ENCODE measurements around the gene SLC2A11. TPM values are rescaled to one million over a fixed set of nuclear protein-coding genes. Genes with fewer than 3 reads are reported as not detected.

SLC2A11 gene
- total RNA-seq, 1 donor from 2014 or later = not detected

DNA sequence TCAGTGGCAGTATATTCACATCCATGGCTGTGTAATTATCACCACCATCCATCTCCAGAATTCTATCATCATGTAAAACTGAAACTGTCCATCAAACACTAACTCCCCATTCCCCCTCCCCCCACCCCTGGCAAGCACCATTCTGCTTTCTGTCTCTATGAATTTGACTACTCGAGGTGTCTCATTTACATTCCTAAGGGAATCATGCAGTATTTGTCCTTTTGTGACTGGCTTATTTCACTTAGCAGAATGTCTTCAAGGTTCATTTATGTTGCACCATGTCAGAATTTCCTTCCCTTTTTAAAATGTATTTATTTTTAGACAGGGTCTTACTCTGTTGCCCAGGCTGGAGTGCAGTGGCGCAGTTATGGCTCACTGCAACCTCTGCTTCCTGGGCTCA, 39.1 kb upstream of the SLC2A11 start:
- intact Hi-C loops (cut with DNase I) = no loop called here
- DNase-seq (ENCODE audit: low spot score in 2 of 2) = no peak

DNA sequence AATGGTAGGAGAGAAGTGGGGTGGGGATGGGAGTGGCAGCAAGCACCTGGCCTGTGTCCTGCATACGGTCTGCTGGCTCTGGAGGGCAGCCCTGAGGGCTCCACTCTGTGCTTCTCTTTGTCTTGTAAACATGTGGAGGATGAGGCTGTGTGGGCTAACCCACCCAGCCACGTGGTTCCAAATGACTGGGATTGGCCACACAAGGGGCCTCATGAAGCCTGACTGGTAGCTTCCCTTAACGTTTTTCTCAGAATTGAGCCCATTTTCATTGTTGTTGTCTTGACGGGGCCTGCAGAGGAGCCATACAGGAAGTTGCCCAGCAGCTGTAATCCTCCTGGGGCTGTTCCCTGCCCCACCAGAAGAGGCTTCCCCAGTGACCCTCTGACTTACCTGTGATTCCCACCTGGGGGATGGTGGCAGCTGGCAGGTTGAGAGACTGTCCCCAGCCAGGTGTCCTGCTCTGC, 36.9 kb upstream of the SLC2A11 start:
- TF ChIP-seq, protein P1, sequence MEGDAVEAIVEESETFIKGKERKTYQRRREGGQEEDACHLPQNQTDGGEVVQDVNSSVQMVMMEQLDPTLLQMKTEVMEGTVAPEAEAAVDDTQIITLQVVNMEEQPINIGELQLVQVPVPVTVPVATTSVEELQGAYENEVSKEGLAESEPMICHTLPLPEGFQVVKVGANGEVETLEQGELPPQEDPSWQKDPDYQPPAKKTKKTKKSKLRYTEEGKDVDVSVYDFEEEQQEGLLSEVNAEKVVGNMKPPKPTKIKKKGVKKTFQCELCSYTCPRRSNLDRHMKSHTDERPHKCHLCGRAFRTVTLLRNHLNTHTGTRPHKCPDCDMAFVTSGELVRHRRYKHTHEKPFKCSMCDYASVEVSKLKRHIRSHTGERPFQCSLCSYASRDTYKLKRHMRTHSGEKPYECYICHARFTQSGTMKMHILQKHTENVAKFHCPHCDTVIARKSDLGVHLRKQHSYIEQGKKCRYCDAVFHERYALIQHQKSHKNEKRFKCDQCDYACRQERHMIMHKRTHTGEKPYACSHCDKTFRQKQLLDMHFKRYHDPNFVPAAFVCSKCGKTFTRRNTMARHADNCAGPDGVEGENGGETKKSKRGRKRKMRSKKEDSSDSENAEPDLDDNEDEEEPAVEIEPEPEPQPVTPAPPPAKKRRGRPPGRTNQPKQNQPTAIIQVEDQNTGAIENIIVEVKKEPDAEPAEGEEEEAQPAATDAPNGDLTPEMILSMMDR (IDR thresholded peaks at IDR 0.05) = no peak
- Histone ChIP-seq H3K27me3 (no peaks in the 10 kb centered on the region), H3K9me3 (no peaks in the 10 kb centered on the region), H3K4me3 (no peak overlapping the region), H3K27ac (no peak overlapping the region), H3K4me1 (no peaks in the 10 kb centered on the region), H3K36me3 (peaks cover 76 to 88% of the 10 kb centered on the region in 2 donors)
- no peak for DNase-seq (ENCODE audit: low spot score in 2 of 2)
- intact Hi-C loops (cut with DNase I) = no loop called here

More for the DNA sequence above, 39.1 kb upstream of the SLC2A11 start:
- H3K27ac ChIP-seq = no peak overlapping the region
- H3K36me3 ChIP-seq = peaks cover 65 to 77% of the 10 kb centered on the region in 2 donors
- TF ChIP-seq, protein P1 (IDR thresholded peaks at IDR 0.05) = no peak
- no peak overlapping the region for H3K4me3 ChIP-seq
- no peaks in the 10 kb centered on the region for H3K27me3 ChIP-seq
- H3K9me3 ChIP-seq = no peaks in the 10 kb centered on the region
- no peaks in the 10 kb centered on the region for H3K4me1 ChIP-seq

DNA sequence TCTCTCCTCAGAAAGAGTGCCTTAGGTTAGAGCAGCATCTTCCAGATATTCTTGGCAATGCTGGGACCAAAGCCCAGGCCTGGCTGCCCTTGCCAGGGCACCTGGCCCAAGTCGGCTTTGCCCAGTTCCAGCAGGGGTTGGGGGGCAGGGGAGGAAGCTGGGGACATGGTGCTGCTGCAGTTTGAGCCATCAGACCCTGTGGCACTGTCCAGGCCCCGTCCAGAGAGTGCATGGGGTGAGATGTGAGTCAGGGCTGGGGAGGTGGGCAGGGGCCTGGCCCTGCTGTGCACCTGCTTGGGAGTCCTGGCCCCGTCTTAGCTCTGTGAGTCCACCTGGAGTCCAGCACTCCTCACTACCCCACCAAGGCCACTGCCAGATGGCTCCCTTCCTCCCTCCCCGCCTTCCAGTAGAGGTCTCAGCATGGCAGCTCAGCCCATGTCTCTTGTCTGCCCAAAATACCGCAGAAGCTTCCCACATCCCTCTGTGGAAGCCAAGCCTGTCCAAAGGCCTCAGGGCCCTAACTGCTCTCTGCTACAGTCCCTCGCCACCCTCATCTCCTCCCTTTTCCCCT, 35.5 kb upstream of the SLC2A11 start:
- TF ChIP-seq, protein P1 (IDR thresholded peaks at IDR 0.05) = no peak
- H3K4me3 ChIP-seq = no peak overlapping the region
- H3K4me1 ChIP-seq = no peaks in the 10 kb centered on the region
- peak overlapping the region in 1 of 2 donors; percentile 62 for H3K27ac ChIP-seq
- DNase-seq (ENCODE audit: low spot score in 2 of 2) = no peak
- no peaks in the 10 kb centered on the region for H3K27me3 ChIP-seq
- peaks cover 72 to 89% of the 10 kb centered on the region in 2 donors for H3K36me3 ChIP-seq
- H3K9me3 ChIP-seq = no peaks in the 10 kb centered on the region
- intact Hi-C loops (cut with DNase I) = no loop called here

DNA sequence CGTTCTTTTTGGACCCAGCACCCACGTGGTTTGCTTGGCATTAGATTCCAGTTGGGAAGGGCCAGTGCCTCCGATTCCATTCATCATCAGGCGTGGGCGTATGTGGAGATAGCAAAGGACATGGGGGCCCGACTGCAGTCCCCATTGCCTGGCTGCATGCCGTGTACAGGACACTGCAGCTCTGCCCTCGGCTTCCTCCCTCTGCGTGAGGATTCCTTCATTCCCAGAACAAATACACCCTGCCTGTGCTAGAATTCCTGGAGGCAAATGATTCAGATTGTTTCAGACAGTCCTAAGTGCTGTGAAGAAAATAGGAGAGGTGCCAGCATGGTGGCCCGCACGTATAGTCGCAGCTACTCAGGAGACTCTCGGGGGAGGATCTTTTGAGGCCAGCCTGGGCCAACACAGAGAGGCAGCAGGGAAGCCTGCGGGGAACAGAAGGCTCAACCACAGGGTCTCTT, 34.3 kb upstream of the SLC2A11 start:
- H3K27ac ChIP-seq = no peak overlapping the region
- no peak overlapping the region for H3K4me3 ChIP-seq
- H3K27me3 ChIP-seq = no peaks in the 10 kb centered on the region
- H3K9me3 ChIP-seq = no peaks in the 10 kb centered on the region
- intact Hi-C loops (cut with DNase I) = no loop called here
- H3K36me3 ChIP-seq = peaks cover 77 to 85% of the 10 kb centered on the region in 2 donors
- TF ChIP-seq, protein P1 (IDR thresholded peaks at IDR 0.05) = no peak
- no peak for DNase-seq (ENCODE audit: low spot score in 2 of 2)
- H3K4me1 ChIP-seq = no peaks in the 10 kb centered on the region

DNA sequence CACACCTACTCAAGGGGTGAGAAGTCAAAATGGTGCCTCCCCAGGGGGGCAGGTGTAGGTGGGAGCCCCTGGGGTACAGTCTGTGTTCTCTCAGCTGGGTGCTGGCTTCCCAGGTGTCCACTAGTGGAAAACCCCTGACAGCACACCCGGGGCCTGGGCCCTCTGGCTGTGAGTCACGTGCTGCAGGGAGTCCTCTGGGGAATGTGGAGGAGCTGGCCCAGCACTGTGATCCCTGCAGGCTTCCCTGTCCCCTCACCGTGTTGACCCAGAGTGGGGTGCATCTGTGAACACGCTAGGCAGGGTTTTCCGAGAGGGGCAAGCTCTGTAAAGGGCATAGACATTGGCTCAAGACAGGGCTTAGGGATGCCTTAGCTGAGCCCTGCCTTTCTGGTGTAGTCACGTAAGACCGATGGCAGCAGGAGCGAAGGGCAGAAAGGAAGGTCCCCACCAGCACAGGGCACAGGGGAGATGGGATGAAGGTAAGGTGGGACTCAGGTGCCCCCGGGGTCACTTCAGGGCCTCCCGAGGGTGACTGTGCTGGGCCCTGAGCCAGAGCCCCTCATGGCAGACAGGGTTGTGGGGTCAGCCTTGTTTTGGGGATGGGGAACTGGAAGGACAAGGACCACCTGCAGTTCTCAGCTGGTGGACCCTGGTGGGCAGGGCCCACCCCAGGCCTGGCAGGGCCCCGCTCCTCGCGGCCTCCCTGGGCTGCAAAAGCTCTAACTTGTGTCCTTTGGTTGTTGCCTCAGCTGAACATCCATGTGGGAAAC, 33.0 kb upstream of the SLC2A11 start:
- H3K27ac ChIP-seq = peak overlapping the region in 1 of 2 donors; percentile 13
- peaks cover 69 to 80% of the 10 kb centered on the region in 2 donors for H3K36me3 ChIP-seq
- TF ChIP-seq, protein P1 (IDR thresholded peaks at IDR 0.05) = no peak
- no peak overlapping the region for H3K4me3 ChIP-seq
- peak in 1 of 2 donors; percentile 31 for DNase-seq (ENCODE audit: low spot score in 2 of 2)
- no peaks in the 10 kb centered on the region for H3K9me3 ChIP-seq
- intact Hi-C loops (cut with DNase I) = no loop called here
- no peaks in the 10 kb centered on the region for H3K27me3 ChIP-seq
- H3K4me1 ChIP-seq = no peaks in the 10 kb centered on the region

Measured in ascending aorta (tissue), 2 donors.